Activated CD4-positive, alpha-beta T cell treated with anti-CD3 and anti-CD28 coated beads, Interleukin-10, Interleukin-2, amounts not matched to agents 100 ng/mL and 50 ng/mL, durations not matched to agents 16 hours and 8 hours (primary cell): ENCODE data around the gene JMJD8.
"Not testable (repeated sequence)": the region's sequence is repeated elsewhere in the genome, so short reads cannot be mapped to it uniquely, and the experiment has no call there.

Experiments used
- DNase-seq: peaks from one replicate; pipeline ENCODE4 v3.0.0-alpha.2; 2020

Gene JMJD8

DNA sequence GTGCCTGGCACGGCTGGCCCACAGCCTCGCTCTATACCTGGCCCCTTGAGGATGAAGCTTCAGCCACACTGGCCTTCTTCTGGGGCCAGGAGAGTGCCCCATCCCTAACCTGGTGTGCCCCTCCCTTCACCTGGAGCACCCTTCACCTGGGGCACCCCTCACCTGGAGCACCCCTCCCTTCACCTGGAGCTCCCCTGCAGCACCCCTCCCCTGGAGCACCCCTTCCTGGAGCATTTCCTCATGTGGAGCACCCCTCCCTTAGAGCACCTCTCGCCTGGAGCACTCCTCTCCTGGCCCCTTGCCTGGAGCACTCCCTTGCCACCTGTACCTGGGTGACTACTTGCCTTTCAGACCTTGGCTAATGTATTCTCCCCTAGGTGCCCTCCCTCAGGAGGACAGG is 23.9 kb upstream of the JMJD8 start:
- DNase-seq = no peak

DNA sequence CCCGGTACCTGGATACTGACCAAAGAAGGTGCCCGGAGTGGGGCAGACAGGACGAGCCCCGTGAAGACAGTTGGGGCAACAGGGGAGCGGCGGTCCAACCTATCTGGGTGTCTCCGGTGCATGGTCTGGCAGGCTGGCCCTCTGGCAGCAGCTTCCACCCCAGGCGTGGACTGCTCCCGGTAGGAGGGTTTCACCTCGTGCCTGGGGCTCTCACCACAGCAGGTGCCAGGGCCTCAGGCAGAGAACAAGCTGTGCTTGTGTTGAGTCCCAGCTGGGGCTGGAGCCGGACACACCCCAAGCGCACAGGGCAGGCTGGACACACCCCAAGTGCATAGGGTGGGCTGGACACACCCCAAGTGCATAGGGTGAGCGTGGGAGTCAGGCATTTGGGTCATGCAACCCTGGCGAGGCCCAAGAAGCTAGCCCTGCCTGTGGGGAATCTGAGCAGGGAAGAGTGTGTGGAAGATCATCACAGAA is 23.0 kb upstream of the JMJD8 start:
- no peak for DNase-seq

- DNase-seq = no peak
Observed at GRCh38 chr16:706189-707061, 22.3 kb upstream of the JMJD8 start.

GRCh38 chr16:705431-706188 is 21.5 kb upstream of the JMJD8 start, which contains the start of gene FBXL16:
FBXL16 (minus strand) TSS chr16:705801; CDS start chr16:697405, 8,396 bp downstream.
- DNase-seq = no peak

- DNase-seq = no peak
Observed at GRCh38 chr16:704552-705380, 20.6 kb upstream of the JMJD8 start.

DNA sequence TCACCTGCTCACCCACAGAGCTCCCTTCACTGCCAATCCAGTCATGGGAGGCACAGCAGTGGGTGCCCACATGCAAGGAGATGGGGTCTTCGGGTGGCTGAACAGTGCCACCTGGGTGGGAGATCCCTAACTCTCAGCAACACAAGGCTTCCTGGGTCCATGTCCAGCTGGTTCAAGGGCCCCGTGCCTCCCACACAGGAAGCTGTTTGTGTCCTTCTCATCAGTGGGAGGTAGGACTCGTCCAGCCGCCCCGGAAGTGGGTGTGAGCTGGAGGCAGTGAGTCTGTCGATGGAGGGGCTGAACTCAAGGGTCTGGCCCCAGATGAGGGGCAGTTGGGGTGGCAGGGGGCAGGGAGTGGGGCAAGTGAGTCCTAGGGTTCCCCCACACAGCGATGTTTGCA is 19.9 kb upstream of the JMJD8 start:
- DNase-seq = no peak

DNA sequence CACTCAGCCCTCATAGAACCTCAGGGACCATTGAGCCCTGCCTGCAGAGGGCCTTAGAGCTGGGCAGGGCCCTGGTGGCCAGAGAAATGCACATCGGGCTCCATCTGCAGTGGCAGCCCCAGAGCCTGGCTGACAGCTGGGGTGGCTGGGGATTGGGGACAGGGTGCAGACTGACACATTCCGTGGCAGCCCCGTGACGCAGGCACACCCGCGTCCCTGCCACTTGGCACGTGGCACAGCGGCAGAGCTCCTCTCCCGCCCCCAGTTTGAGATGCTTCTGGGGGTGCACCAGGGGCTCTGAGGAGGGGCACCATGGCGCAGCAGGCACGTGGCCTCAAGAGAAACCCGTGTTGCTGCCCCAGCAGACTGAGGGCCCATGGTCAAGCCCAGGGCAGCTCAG is 19.3 kb upstream of the JMJD8 start:
- DNase-seq = no peak

- DNase-seq = no peak
Observed at GRCh38 chr16:702341-702740, 18.2 kb upstream of the JMJD8 start.

DNA sequence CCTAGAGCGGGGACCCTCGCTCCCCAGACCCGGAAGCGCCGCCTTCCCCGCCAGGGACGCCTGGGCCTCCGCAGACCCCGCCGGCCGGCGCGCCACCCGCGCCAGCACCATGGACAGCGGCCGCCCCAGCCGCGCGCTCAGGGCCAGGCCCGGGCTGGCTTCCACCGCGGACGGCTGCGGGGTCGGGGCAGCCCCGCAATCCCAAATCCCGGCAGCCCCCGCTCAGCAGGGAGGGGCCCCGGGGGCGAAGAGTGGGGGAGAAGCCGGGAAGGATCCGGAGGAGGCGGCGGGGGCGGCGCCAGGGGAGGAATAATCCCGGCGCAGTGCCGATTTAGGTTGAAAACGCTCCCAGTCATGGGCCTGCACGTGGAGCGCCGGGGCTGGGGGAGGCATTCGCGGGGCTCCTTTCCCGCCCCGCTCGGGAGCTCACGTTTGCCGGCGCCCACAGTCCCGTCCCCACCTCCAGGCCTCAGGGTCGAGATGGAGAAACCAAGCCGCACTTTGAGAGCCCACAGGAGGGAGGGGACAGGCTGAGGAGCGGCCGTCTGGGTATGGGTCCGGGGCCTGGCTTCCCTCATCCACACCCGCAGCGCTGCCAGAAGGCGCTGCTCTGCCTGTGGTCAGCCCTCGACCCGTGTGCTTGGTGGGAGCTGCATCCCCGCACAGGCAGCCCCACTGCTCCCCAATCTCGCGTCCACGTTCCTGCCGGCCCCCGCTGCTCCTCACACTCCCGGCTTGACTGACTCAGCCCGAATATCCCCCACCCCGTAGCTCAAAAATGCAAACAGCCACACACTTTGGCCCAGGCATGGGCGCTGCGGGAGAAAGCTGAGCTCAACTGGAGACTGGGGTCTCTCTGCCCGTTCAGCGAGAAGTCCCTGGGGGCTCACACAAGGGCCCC is 16.8 kb upstream of the JMJD8 start:
- no peak for DNase-seq

DNA sequence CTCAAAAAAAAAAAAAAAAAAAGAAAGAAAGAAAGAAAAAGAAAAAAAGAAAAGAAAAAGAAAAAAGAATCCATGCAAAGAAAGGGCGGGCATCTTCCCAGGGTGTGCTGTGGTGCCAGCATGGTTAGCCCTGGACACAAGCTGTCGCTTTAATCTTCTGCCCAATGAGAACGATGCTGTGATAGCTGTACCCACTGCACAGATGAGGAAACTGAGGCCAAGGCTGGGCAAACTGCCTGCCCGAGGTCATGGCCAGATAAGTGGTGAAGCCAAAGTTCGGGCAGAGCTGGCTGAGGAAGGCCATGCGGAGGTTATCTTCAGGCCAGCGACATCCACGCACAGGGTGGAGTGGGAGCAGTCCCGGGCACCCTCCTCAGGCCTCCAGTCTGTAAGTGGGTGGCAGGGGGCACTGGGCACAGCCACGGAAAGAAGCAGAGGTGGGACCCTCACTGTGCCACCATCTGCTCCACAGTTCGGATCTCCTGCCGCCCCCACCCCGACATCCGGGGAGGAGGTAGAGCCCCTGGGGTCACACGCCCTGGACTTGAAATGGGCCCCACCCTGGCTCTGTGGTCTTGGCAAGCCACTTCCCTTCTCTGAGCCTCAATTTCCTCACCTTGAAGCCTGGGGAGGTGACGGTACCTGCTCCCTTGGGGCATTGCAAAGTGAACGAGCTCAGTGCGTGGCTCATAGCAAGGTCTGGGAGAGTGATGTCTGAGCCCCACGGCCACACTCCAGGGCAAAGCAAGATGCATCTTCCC is 15.0 kb upstream of the JMJD8 start:
- DNase-seq = no peak

DNA sequence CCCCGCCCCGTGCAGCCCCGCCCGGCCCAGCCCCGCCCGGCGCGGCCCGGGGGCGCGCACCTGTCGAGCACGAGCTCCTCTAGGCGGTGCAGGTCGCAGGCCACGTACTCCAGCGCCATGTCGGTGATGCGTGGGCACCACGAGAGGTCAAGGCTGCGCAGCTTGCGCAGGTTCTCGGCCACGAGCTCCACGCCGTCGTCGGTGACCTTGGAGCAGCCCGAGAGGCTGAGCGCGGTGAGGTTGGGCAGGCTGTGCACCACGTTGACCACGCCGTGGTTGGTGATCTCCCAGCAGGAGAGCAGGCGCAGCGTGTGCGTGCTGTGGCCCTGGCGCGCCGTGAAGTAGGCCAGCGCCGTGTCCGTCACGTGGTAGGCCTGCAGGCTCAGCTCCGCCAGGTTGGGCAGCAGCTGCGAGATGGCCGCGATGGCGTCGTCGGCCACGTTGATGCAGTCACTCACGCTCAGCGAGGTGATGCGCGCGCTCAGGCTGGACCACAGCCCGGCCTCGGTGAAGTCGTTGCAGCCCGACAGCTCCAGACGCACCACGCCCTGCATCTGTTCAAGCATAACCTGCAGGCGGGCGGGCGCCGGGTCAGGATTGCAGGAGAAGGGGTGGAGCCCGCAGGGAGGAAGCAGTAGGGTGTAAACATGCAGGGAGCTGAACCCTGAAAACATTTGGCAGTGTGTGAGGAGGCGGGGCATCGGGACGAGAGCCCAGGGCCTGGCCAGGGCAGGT is 11.4 kb upstream of the JMJD8 start:
- peak; percentile 76 for DNase-seq

GRCh38 chr16:694863-695354 is 10.8 kb upstream of the JMJD8 start:
- DNase-seq = no peak

- DNase-seq = no peak
Observed at GRCh38 chr16:694187-694862, 10.2 kb upstream of the JMJD8 start.

- no peak for DNase-seq
Observed at GRCh38 chr16:693766-694165, 9.6 kb upstream of the JMJD8 start.

DNA sequence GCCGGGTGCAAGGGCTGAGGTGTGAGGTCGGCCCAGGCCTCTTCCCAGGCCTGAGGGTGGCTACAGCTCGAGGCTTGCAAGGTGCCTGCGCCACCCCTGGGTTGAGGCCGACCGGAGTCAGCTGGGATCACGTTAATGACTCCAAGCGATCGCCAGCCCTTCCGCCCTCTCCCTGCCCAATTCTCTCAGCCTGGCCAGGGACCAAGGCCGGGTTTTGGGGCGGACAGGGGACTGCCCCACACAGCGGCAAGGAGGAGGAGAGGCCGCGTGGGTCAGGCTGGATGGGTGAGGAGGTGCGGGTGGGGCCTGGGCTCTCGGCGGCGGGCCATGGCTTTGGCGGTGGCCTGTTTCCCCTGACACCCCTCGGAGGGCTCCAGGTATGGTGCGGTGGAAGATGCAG is 9.2 kb upstream of the JMJD8 start:
- no peak for DNase-seq

DNA sequence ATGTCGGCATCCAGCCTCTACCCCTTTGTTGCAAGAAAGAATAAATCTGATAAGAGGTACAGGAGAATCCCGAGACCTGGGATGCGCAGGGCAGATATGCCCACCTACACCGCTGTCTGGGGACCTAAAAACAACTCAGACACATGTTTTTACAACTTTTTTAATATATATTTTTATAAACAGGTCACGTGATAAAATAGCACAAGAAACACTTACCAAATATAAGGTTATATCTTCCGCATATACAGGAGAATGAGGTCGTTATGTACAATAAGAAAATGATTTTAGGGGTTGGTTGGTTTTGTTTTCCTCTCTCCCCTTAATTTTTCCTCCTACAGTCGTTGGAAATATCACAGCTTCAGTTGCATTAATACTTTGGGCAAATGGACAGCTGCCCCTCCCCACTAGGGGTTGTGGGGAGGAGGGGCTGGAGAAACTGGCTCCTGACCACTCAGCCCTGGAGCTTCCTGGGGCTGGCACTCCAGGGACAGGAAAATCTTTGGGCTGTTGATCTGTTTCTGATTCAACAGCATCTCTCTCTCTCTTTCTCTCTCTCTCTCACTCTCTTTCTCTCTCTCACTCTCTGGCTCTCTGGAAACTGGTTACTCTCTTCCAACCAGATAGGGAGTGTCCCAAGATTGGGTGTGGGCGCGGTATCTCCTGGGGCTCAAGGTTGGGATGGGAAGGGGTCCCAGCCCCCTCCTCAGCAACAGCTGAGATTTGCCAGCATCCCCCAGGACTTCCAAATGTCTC is 8.4 kb upstream of the JMJD8 start:
- no peak for DNase-seq

DNA sequence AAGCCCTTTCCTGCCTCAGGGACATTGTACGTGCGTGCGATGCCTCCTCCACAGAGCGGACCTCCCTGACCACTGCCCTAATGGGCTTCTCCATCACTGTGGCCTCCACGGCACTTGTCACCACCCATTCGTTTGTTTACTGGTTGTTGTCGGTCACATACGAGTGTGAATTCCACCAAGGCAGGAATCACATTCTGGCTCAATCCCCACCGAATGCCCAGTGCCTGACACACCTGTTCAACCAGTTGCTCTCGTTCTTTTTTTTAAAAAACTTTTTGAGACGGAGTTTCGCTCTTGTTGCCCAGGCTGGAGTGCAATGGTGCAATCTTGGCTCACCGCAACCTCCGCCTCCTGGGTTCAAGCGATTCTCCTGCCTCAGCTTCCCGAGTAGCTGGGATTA is 7.1 kb upstream of the JMJD8 start:
- not testable (repeated sequence) for DNase-seq

- no peak for DNase-seq
Observed at GRCh38 chr16:689175-689897, 5.2 kb upstream of the JMJD8 start.
